Activated CD4-positive, CD25-positive, alpha-beta regulatory T cell treated with anti-CD3 and anti-CD28 coated beads, Interleukin-2, amount 50 U/mL, for 24 hours (primary cell): ENCODE measurements around the gene MAPRE2.
"Not testable (repeated sequence)": the region's sequence is repeated elsewhere in the genome, so short reads cannot be mapped to it uniquely, and the experiment has no call there.

ENCODE experiments used
- ATAC-seq, 2 donors: fragments of 150-1000 bp; cut with Tn5 transposase; one replicate each; pipeline ENCODE4 v1.10.0; 2021; ENCODE audit warnings: mild to moderate bottlenecking in 1 of 2, moderate library complexity in 1 of 2

MAPRE2 gene

DNA sequence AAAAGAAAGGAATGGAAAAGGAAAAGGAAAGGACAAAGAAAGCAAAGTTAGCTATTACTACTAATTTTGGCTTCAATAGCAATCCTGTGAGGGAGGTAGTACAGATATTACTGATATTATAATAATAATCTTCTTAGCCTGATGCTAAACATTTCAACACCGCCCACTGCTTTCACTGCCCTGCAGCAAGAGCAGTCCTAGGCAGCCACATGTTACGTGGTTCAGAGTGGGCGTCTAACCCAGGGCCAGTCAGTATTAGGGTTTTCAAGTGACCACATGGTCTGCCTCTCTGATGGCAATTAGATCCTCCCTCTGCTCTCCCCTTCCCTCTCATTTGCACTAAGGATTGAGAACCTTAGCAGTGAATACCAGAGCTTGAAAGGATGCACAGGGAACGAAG is 116.0 kb downstream of the MAPRE2 start:
- no peak for ATAC-seq

- peak; percentile 35 to 66 for ATAC-seq
Observed at GRCh38 chr18:35158728-35159450, 117.7 kb downstream of the MAPRE2 start.

DNA sequence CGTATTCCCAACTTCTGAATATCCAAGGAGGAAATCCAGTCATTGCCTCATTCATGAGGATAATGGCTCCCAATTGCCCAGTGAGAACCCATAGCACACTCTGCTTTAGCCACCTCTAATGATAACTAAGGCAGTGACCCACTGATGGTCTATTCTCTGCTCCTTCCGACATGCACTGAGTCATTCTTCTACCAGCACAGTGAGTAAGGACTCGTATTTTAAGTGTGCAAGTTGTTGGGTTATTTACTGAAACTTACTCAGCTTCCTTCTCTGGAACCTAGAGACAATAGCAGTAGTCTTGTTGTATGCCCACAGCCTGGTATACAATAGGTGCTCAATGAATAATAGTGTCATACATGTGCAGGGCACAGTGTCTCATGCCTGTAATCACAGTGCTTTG is 118.6 kb downstream of the MAPRE2 start:
- ATAC-seq = peak; percentile 64 to 65

DNA sequence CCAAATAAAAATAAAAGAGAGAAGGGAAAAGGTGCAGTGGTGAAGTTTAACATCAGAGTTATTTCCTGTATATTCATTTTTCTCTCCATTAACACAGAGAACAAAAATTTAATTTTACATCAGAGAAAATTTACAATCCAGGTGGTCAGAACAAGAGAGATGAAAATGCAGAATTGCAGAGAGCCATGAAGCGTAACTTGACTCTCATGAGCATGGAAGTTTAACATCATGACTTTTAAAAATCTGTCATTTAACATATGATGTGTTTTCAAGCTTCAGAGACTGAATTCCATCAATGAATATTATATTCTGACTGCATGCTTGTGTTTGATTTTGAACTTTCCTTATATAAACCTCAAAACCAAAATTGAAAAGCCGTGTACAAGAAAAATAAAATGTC is 120.3 kb downstream of the MAPRE2 start:
- no peak for ATAC-seq

DNA sequence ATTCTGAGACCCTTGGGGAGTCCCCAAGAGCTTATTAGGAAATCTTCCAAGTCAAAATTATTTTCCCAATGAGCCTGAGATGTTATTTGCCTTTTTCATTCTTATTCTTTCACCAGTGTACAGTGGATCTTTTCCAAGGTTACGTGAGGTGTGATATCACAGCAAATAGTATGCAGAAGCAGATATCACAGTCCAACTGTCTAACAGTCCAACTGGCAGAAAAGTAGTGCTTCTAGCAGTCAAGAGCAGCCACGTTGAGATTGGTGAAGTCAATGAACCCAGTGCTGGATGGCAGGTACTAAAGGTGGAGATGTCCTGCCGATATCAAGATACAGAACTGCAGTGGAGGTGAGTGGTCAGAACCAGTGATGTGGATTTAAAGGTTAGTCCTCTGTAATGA is 120.7 kb downstream of the MAPRE2 start:
- no peak for ATAC-seq

- ATAC-seq = no peak
Observed at GRCh38 chr18:35163014-35163539, 121.9 kb downstream of the MAPRE2 start.

GRCh38 chr18:35163721-35164120 is 122.5 kb downstream of the MAPRE2 start:
- no peak for ATAC-seq

GRCh38 chr18:35164133-35164532 is 122.9 kb downstream of the MAPRE2 start:
- ATAC-seq = no peak

DNA sequence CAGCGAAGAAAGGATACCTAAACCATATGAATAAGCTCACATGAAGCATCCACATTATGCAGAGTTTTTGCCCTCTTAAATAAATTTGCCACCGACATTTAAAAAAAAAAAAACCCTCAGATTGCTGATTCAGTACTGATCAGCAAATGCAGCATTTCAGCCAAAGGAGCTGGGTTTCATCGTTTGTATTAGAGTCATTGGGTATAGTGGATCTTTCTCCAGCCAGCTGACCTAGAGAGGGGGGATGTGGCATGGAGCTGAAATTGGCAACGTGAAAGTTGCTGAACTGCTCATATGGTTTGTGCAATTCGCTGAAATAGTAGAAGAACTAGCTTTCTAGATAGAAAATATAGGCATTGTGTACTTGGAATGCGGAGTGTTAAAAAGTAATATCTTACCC is 126.1 kb downstream of the MAPRE2 start:
- no peak for ATAC-seq

DNA sequence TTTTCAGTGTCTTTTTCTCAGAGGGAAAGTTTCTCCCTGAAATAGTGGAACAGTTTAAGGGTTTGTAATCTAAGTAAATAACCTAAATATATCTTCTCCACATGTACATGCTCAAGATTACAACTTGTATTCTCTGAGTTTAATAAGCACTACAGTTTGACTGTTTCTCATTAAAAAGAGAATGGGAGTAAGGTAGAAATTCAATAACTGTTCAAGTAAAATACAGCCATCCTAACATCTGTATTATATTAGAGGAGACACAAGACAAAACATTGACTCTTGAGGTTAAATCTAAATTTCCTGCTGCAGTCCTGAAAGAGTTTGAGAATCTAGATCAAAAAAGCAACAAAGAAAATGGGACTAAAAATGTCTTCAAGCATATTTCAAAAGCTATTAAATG is 126.6 kb downstream of the MAPRE2 start:
- ATAC-seq = no peak

DNA sequence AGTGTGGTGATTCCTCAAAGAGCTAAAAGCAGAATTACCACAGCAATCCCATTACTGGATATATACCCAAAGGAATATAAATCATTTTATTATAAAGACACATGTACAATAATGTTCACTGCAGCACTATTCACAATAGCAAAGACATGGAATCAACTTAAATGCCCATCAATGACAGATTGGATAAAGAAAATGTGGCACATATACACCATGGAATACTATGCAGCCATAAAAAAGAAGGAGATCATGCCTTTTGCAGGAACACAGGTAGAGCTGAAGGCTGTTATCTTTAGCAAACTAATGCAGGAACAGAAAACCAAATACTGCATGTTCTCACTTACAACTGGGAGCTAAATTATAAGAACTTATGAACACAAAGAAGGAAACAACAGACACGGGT is 129.1 kb downstream of the MAPRE2 start:
- not testable (repeated sequence) for ATAC-seq

GRCh38 chr18:35171315-35171987 is 130.2 kb downstream of the MAPRE2 start:
- ATAC-seq = peak; percentile 63 to 64

GRCh38 chr18:35172009-35172408 is 130.8 kb downstream of the MAPRE2 start:
- no peak for ATAC-seq

DNA sequence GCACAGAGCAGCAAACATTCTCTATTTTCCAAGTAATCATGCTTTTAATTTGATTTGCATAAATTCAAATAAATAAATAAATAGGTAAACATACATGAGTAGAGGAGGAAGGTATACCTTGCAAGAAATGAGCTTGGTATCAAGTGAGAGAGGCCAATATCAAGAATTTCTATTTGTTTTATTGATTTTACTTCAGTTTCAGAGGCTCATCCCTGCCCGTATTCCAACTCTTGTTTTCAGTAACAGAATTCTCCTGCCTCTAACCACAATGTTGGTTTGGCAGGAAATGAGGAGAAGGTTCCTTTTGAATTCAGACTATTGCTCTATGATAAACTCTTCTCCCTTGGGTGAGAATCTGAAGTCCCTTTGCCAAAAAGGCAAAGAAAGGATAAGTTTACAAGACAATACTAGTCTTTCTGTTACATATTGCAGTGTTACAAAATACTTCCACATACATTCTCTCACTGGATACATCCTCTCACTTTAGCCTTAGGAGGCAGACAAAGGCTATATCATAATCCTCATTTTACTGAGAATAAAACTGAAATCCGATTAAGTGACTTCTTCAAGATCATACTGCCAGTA is 131.3 kb downstream of the MAPRE2 start:
- ATAC-seq = no peak

GRCh38 chr18:35174093-35174731 is 133.0 kb downstream of the MAPRE2 start:
- ATAC-seq = peak in 1 of 2 donors; percentile 48

GRCh38 chr18:35174745-35175144 is 133.5 kb downstream of the MAPRE2 start:
- ATAC-seq = no peak

DNA sequence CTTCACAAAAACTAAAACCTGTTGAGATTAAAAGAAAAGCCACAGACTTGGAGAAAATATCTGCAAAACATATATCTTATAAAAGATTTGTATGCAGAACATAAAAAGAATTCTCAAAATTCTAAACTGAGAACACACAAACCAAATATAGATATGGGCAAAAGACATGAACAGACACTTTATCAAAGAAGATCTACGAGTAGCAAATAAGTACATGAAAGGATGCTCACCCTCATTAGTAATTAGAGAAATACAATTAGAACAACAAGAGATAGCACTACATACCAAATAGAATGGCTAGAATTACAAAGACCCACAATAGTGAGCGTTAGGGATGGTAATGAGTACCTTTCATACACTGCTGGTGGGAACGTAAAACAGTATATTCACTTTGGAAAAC is 135.7 kb downstream of the MAPRE2 start:
- ATAC-seq = no peak

DNA sequence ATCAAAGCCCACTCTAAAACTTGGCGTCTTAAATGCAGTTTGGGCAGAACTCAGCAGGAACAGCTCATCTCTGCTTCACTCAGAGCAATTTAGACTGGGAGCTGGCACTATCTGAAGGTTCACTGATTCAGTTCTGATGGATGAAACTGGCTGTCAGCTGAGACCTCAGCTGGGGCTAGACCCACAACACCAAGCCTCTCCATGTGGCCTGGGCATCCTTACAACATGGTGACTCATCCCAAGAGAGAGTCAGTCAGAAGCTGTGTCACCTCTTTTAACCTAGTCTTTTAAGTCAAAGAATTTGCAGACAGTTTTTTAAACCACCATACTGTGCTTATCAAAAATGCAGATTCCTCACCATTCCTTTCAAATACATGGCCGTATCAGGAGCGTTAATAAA is 137.0 kb downstream of the MAPRE2 start:
- peak; percentile 55 to 65 for ATAC-seq

- ATAC-seq = no peak
Observed at GRCh38 chr18:35179906-35180305, 138.7 kb downstream of the MAPRE2 start.

GRCh38 chr18:35180455-35180854 is 139.2 kb downstream of the MAPRE2 start:
- ATAC-seq = no peak

- ATAC-seq = no peak
Observed at GRCh38 chr18:35182151-35182550, 140.9 kb downstream of the MAPRE2 start.

- ATAC-seq = no peak
Observed at GRCh38 chr18:35183886-35184285, 142.7 kb downstream of the MAPRE2 start.

- ATAC-seq = no peak
Observed at GRCh38 chr18:35185771-35186170, 144.6 kb downstream of the MAPRE2 start.
